HG02588 (cell line): ENCODE results near the gene RBBP4.
"Not testable (repeated sequence)": the region's sequence is repeated elsewhere in the genome, so short reads cannot be mapped to it uniquely, and the experiment has no call there.

ENCODE experiments used
- ATAC-seq: cut with Tn5 transposase; IDR thresholded peaks from one replicate; pipeline ENCODE4 v1.9.1; 2021; ENCODE audit warnings: mild to moderate bottlenecking, moderate library complexity; ENCODE audit not compliant: unreplicated experiment

The RBBP4 gene

GRCh38 chr1:32636914-32637645 lies 13.9 kb upstream of the RBBP4 start:
- ATAC-seq: no peak

DNA sequence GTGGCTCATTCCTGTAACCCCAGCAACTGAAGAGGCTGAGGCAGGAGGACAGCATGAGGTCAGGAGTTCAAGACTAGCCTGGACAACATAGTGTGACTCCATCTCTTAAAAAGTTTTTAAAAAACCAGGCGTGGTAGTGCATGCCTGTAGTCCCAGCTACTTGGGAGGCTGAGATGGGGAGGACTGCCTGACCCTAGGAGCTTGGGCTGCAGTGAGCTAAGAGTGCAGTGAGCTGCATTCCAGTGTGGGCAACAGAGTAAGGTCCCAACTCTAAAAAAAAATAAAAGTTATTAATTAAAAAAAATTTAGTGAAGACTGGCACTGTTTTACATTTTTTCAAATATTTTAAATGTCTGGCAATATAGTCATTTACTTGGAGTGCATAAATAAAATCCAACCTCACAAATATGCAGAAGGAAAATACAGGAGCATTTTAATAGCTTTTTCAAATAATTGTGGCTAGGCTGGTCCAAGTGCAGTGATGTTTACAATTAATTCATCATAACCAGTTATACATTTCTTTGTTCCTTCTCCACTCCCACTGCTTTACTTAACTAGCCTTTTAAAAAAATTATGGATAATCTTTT lies 11.4 kb upstream of the RBBP4 start:
- ATAC-seq: no peak

GRCh38 chr1:32642292-32642827 lies 8.6 kb upstream of the RBBP4 start:
- not testable (repeated sequence) for ATAC-seq

DNA sequence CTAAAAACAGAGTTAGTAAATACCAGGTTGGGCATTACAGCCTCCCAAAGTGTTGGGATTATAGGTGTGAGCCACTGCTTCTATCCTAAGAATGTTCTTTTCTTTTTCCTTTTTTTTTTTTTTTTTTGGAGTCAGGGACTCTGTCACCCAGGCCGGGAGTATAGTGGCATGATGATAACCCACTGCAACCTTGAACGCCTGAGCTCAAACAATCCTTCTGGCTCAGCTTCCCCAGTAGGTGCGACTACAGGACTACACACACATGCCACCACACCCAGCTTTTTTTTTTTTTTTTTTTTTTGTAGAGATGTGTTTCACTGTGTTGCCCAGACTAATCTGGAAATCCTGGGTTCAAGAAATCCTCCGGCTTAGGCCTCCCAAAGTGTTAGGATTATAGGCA lies 6.6 kb upstream of the RBBP4 start:
- no peak for ATAC-seq

GRCh38 chr1:32647308-32648134 lies 3.5 kb upstream of the RBBP4 start:
- no peak for ATAC-seq

GRCh38 chr1:32650248-32650751 lies 708 bp upstream of the RBBP4 start, which contains the start of gene ZBTB8OS:
ZBTB8OS (minus strand) TSS chr1:32650550; CDS start chr1:32650529, 21 bp downstream.
- peak; percentile 56 for ATAC-seq

- ATAC-seq: no peak
These were observed 559 bp downstream of the RBBP4 start for GRCh38 chr1:32651461-32652073.

- no peak for ATAC-seq
These were observed 1.4 kb downstream of the RBBP4 start for GRCh38 chr1:32652244-32652962.

DNA sequence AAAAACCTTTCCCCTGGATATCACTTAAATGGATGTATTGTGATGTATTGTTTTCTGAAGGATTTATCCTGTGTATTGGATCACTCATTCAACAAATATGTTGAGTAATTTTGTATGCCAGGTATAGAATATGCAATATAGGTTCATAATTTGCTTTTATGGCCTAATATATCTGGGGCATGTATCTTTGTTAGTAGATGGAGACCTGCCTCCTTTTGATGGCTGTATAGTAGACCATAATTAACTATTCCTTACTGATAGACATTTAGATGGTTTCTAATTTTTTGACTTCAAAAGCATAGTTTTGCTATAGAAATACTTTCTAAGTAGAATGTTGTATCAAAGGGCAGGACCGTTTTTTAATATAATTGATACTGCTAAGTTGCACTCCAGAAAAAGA lies 8.6 kb downstream of the RBBP4 start:
- no peak for ATAC-seq

- no peak for ATAC-seq
These were observed 14.9 kb downstream of the RBBP4 start for GRCh38 chr1:32665915-32666314.

- ATAC-seq: no peak
These were observed 16.0 kb downstream of the RBBP4 start for GRCh38 chr1:32666901-32667566.

- ATAC-seq: not testable (repeated sequence)
These were observed 17.7 kb downstream of the RBBP4 start for GRCh38 chr1:32668716-32669115.

DNA sequence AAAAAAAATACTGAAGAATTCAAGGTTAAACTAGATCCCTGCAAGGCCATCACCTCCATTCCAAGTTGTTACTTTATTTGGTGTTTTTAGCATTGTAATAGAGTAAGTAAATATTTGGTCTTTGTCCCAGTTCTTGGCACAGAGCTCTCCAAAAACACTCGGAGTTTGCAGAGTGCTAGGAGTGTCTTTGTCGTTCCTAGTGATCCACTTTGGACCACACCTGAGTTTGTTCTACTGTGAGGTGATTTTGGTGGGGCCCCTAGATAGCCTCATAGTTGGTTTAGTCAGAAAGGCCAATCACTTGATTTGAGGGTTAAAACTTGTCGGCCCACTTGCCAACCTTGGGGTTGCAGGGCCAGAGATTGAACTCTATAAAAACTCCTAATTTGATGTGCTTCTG lies 25.9 kb downstream of the RBBP4 start:
- no peak for ATAC-seq

- not testable (repeated sequence) for ATAC-seq
These were observed 29.0 kb downstream of the RBBP4 start for GRCh38 chr1:32679993-32680392.

DNA sequence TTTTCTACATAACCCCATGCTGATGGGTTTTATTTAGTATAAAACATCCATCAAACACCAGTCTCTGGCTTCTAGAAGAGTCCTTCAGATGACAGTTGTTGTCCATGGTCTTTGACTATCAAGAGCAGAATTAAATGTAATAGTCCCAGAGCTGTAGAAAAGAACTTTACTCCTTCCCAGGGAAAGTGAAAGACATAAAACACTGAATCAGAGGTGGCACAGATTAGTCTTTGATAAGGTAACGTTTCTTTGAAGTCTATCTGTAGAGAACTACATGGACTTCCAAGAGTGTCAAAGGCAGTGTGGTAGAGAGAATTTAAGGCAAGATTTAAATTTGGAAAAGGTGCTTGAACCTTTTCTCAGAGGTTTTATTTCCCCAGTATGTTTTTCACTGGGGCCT lies 29.6 kb downstream of the RBBP4 start:
- no peak for ATAC-seq

- no peak for ATAC-seq
These were observed 30.5 kb downstream of the RBBP4 start for GRCh38 chr1:32681509-32681908.

GRCh38 chr1:32681999-32682398 lies 31.0 kb downstream of the RBBP4 start:
- ATAC-seq: no peak

DNA sequence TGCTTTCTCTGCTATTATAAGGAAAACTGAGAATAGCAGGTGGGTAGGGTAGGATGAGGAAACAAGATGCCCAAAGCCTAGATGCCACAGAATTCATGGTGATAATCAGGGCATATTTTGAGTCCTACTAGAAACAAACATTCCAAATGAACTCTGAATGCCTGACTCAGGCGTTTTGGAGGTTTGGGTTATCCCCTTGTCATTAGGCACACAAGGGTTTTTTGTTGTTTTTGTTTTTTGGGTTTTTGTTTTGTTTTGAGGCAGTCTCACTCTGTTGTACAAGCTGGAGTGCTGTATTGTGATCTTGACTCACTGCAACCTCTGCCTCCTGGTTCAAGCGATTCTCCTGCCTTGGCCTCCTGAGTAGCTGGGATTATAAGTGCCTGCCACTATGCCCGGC lies 32.4 kb downstream of the RBBP4 start:
- ATAC-seq: no peak

DNA sequence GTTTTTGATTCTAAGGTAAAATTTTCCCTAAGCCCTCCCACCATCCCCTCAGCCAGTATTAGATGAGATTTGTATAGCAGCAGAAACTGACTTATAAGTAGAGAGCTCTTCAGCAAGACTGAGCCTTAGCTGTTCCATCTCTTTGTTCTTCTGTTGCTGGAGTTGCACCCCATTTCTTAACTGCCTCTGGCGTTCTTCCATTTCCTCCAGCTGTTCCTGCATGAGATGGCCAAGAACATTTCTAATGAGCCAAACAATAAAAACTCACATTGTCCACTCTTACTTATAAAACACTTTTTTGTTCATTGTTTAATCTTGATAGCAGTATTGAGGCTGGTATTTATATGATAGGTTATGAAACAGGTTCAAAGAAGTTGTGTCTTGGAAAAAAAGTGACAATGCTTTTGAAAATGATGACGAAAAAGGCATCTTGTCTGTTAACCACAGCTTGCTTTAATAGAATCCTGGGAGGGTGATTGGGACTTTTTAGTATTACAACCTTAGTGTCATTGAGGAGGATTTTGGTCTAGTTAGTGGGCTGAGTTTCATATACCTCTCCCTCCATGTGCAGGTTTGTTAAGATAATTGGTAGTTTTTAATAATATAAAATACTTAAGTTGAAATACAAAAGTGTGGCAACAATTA lies 33.3 kb downstream of the RBBP4 start:
- ATAC-seq: no peak
